Ishikawa (cell line): ENCODE data around the gene CGREF1.

Source experiments
- CEBPB ChIP-seq: IDR thresholded peaks from 2 replicates; pipeline ENCODE4 v1.6.1; 2012
- CREB1 ChIP-seq: IDR thresholded peaks from 2 replicates; pipeline ENCODE4 v1.6.1; 2012; ENCODE audit warnings: low read depth
- EGR1 ChIP-seq: IDR thresholded peaks from 2 replicates; pipeline ENCODE4 v1.6.1; 2012
- EP300 ChIP-seq: IDR thresholded peaks from 2 replicates; pipeline ENCODE4 v1.6.1; 2012; ENCODE audit warnings: borderline replicate concordance
- NFIC ChIP-seq: IDR thresholded peaks from 2 replicates; pipeline ENCODE4 v1.6.1; 2012
- RAD21 ChIP-seq: IDR thresholded peaks from 2 replicates; pipeline ENCODE4 v1.6.1; 2012; ENCODE audit warnings: low read depth
- TAF1 ChIP-seq: IDR thresholded peaks from 2 replicates; pipeline ENCODE4 v1.6.1; 2012; ENCODE audit warnings: low read depth, mild to moderate bottlenecking
- TCF12 ChIP-seq: IDR thresholded peaks from 2 replicates; pipeline ENCODE4 v1.6.1; 2012; ENCODE audit warnings: low read depth
- TEAD4 ChIP-seq: IDR thresholded peaks from 2 replicates; pipeline ENCODE4 v1.6.1; 2012
- YY1 ChIP-seq: IDR thresholded peaks from 2 replicates; pipeline ENCODE4 v1.6.1; 2012; ENCODE audit warnings: low read depth
- ZBTB7A ChIP-seq: IDR thresholded peaks from 2 replicates; pipeline ENCODE4 v1.6.1; 2012; ENCODE audit warnings: low read depth
- TF ChIP-seq, protein P1 (sequence below): IDR thresholded peaks from 2 replicates; pipeline ENCODE4 v1.6.1; 2012; ENCODE audit warnings: low read depth, mild to moderate bottlenecking
- TF ChIP-seq, protein P2 (sequence below): IDR thresholded peaks from 2 replicates; pipeline ENCODE4 v1.6.1; 2012
- TF ChIP-seq, protein P3 (sequence below): IDR thresholded peaks from 2 replicates; pipeline ENCODE4 v1.6.1; 2012

DNA sequence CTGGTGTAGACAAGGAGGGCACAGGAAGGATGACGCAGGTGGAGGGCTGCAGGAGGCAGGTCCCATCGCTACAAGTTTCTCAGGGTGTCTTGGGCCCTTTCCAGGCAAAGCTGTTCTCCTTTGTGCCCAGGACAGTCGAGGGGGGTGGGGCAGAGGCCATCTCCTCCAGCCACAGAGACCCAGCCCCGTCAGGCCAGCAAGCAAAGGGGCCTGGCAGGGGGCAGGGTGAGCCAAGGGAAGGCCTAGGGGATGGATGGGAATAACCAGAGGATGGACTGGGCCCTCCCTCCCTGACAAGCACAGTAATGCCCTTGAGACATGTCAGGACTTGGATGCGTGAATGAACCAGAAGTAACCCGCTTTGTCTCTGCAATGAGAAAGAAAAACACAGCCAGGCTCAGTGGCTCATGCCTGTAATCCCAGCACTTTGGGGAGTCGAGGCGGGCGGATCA is 36.2 kb upstream of the CGREF1 start:
- TF ChIP-seq YY1 (no peak), CEBPB (no peak), NFIC (no peak), EGR1 (no peak), RAD21 (no peak), EP300 (no peak), TAF1 (no peak), CREB1 (no peak), TCF12 (no peak), ZBTB7A (no peak), TEAD4 (no peak)
- TF ChIP-seq, protein P1, sequence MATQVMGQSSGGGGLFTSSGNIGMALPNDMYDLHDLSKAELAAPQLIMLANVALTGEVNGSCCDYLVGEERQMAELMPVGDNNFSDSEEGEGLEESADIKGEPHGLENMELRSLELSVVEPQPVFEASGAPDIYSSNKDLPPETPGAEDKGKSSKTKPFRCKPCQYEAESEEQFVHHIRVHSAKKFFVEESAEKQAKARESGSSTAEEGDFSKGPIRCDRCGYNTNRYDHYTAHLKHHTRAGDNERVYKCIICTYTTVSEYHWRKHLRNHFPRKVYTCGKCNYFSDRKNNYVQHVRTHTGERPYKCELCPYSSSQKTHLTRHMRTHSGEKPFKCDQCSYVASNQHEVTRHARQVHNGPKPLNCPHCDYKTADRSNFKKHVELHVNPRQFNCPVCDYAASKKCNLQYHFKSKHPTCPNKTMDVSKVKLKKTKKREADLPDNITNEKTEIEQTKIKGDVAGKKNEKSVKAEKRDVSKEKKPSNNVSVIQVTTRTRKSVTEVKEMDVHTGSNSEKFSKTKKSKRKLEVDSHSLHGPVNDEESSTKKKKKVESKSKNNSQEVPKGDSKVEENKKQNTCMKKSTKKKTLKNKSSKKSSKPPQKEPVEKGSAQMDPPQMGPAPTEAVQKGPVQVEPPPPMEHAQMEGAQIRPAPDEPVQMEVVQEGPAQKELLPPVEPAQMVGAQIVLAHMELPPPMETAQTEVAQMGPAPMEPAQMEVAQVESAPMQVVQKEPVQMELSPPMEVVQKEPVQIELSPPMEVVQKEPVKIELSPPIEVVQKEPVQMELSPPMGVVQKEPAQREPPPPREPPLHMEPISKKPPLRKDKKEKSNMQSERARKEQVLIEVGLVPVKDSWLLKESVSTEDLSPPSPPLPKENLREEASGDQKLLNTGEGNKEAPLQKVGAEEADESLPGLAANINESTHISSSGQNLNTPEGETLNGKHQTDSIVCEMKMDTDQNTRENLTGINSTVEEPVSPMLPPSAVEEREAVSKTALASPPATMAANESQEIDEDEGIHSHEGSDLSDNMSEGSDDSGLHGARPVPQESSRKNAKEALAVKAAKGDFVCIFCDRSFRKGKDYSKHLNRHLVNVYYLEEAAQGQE = no peak
- TF ChIP-seq, protein P2, sequence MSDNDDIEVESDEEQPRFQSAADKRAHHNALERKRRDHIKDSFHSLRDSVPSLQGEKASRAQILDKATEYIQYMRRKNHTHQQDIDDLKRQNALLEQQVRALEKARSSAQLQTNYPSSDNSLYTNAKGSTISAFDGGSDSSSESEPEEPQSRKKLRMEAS = no peak
- TF ChIP-seq, protein P3, sequence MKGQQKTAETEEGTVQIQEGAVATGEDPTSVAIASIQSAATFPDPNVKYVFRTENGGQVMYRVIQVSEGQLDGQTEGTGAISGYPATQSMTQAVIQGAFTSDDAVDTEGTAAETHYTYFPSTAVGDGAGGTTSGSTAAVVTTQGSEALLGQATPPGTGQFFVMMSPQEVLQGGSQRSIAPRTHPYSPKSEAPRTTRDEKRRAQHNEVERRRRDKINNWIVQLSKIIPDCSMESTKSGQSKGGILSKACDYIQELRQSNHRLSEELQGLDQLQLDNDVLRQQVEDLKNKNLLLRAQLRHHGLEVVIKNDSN = no peak
